Progenitor cell of endocrine pancreas (in vitro differentiated cells): ENCODE results near the gene GMDS. TPM values are rescaled to one million over a fixed set of nuclear protein-coding genes. Genes with fewer than 3 reads are reported as not detected.

Source experiments
- DNase-seq: peaks from one replicate; pipeline ENCODE4 v3.0.0; 2021; ENCODE audit warnings: low spot score; ENCODE audit not compliant: unreplicated experiment
- H3K27ac Mint-ChIP-seq: 2 replicates; pipeline ENCODE4 v1.8.0; 2021; ENCODE audit warnings: mild to moderate bottlenecking, moderate library complexity, mixed read lengths
- H3K27me3 Mint-ChIP-seq: 2 replicates; pipeline ENCODE4 v1.8.0; 2021; ENCODE audit warnings: mixed read lengths
- H3K36me3 Mint-ChIP-seq: 2 replicates; pipeline ENCODE4 v1.8.0; 2022; ENCODE audit warnings: mixed read lengths; ENCODE audit not compliant: insufficient read depth
- H3K4me1 Mint-ChIP-seq: 2 replicates; pipeline ENCODE4 v1.8.0; 2021; ENCODE audit warnings: low read depth, mixed read lengths
- H3K4me3 Mint-ChIP-seq: 2 replicates; pipeline ENCODE4 v1.8.0; 2021; ENCODE audit warnings: low read depth, mild to moderate bottlenecking, moderate library complexity, mixed read lengths
- H3K9me3 Mint-ChIP-seq: 2 replicates; pipeline ENCODE4 v1.8.0; 2021; ENCODE audit warnings: low read depth, mixed read lengths
- CTCF ChIP-seq: fragments of 200-600 bp; sonication (generic); IDR thresholded peaks from one replicate; pipeline ENCODE4 v1.5.0; 2021; ENCODE audit warnings: antibody characterized with exemption, mild to moderate bottlenecking; ENCODE audit not compliant: unreplicated experiment
- total RNA-seq: library from RNA; stranded (reverse); gene quantifications from 2 replicates; pipeline ENCODE4 v1.2.1, GENCODE V29; 2021

GMDS gene
- total RNA-seq, 1 donor from 2014 or later: 17.2 TPM

DNA sequence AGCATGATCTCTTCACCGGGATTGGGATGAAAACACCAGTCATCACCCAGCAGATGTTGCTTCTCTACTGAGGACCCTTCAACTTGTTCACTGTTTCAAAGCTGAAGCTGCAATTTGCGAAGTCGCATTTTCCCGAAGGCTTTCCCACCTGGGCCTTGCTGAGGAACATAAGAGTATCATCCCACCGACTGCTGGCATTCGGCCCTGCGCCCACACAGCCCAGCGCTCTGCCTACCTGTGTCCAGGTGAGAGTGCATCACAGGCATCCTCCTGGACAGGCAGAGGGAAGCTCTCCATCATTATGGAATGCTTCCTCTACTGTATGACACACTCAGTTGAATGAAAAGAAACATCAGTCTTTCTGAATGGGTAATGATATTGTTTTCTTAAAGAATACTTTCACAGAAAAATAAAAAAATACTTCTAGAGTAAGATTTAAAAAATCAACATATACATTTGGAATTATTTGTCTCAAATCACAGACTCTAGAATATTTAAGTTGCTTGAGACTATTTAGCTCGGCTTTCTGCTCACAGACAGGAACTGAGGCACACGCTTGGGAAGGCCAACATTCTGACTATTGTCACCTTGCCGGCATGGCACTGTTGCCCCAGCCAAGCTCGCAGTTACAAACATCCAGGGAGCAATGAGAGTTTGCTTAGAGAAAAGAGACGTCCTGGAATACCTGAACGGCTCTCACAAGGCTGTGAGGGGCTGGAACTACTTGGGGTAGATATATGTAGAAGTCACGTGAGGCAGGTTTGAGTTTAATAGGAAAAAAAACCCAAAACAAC is 587.0 kb downstream of the GMDS start:
- no peaks in the 10 kb centered on the region for H3K9me3 Mint-ChIP-seq
- no peak for DNase-seq
- H3K27ac Mint-ChIP-seq: no peak overlapping the region
- no peak overlapping the region for H3K4me3 Mint-ChIP-seq
- peaks cover 7% of the 10 kb centered on the region for H3K4me1 Mint-ChIP-seq
- peaks cover 5% of the 10 kb centered on the region for H3K27me3 Mint-ChIP-seq
- no peak for TF ChIP-seq CTCF
- no peaks in the 10 kb centered on the region for H3K36me3 Mint-ChIP-seq

DNA sequence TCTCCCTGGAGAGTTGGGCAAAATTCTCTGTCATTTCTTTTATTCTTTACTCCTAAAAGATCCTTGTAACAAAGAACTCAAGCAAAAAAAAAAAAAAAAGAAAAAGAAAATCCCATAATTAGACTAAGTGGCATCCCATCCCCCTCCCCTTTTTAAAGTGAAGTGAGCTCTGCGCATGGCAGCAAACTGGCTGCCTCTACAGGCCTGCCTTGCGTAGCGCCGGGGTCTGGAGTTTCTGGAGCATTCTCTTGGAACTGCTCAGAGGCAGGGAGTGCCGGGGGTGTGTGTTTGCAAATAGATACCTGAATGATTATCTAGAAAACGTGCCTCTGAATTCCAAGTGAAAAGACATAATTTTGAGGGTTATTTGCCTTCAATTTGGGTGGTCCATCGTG is 587.6 kb downstream of the GMDS start:
- Mint-ChIP-seq H3K4me1 (peaks cover 7% of the 10 kb centered on the region), H3K27me3 (peaks cover 5% of the 10 kb centered on the region), H3K4me3 (no peak overlapping the region), H3K9me3 (no peaks in the 10 kb centered on the region), H3K36me3 (no peaks in the 10 kb centered on the region), H3K27ac (no peak overlapping the region)
- DNase-seq: no peak
- TF ChIP-seq CTCF: no peak

DNA sequence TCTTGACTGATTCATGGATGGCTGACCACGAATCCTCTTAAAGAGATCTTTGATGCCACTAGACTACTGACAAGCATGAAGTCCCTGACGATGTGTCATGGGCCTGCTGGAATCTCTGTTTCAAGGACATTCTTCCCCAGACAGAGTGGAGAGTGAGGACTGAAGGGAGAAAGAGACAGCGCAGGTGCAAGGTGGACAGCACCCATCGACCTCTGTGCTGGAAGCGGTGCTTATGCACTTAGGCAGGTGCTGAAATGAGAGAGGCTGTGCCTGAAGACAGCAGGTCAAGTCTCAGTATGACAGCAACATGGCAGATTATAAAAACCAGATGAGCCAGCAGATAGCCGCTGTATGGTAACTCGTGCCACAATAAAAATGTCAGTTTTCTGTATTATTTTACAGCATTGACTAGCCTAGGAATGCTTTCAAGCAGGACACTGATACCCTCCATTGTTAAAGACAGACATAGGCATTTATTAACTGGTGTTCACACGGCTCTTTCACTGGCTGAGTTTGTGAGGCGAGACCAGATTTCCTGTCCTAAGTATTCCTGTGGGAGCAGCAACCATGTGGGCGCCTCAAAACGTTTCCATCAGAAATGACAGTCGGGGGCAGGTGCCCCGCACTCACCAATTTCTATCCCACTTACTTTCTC is 588.2 kb downstream of the GMDS start:
- peaks cover 5% of the 10 kb centered on the region for H3K27me3 Mint-ChIP-seq
- H3K4me1 Mint-ChIP-seq: peaks cover 7% of the 10 kb centered on the region
- no peak overlapping the region for H3K27ac Mint-ChIP-seq

GRCh38 chr6:1654054-1654453 is 591.4 kb downstream of the GMDS start:
- no peak overlapping the region for H3K27ac Mint-ChIP-seq
- H3K36me3 Mint-ChIP-seq: no peaks in the 10 kb centered on the region
- no peak for TF ChIP-seq CTCF
- no peaks in the 10 kb centered on the region for H3K9me3 Mint-ChIP-seq
- no peak overlapping the region for H3K4me3 Mint-ChIP-seq
- H3K4me1 Mint-ChIP-seq: peaks cover 7% of the 10 kb centered on the region
- no peaks in the 10 kb centered on the region for H3K27me3 Mint-ChIP-seq
- no peak for DNase-seq

More for the DNA sequence above, 588.2 kb downstream of the GMDS start:
- no peak for TF ChIP-seq CTCF
- H3K4me3 Mint-ChIP-seq: no peak overlapping the region
- DNase-seq: no peak
- no peaks in the 10 kb centered on the region for H3K9me3 Mint-ChIP-seq
- no peaks in the 10 kb centered on the region for H3K36me3 Mint-ChIP-seq

GRCh38 chr6:1652842-1653241 is 592.6 kb downstream of the GMDS start:
- no peaks in the 10 kb centered on the region for H3K36me3 Mint-ChIP-seq
- TF ChIP-seq CTCF: no peak
- no peak for DNase-seq
- H3K27ac Mint-ChIP-seq: no peak overlapping the region
- H3K9me3 Mint-ChIP-seq: no peaks in the 10 kb centered on the region
- peaks cover 6% of the 10 kb centered on the region for H3K4me1 Mint-ChIP-seq
- no peak overlapping the region for H3K4me3 Mint-ChIP-seq
- H3K27me3 Mint-ChIP-seq: no peaks in the 10 kb centered on the region
